Gastrocnemius medialis (tissue), 4 donors: Measurements from ENCODE around the gene BMP7.

ENCODE experiments used
- CTCF ChIP-seq, 5 experiments: fragments of 450-650 bp in 3 of 5; fragments of 200-600 bp in 2 of 5; sonication (generic) in 2 of 5; IDR thresholded peaks in 4 of 5; conservative IDR thresholded peaks in 1 of 5; 1 replicate in 4 of 5; 2 replicates in 1 of 5; pipeline ENCODE4 v1.5.1; 2016 to 2019; ENCODE audit warnings: antibody characterized with exemption in 5 of 5, mild to moderate bottlenecking in 3 of 5, moderate library complexity in 3 of 5
- POLR2A ChIP-seq, 2 donors: fragments of 450-650 bp; IDR thresholded peaks; one replicate each; pipeline ENCODE4 v1.6.1; 2017; ENCODE audit warnings: antibody characterized with exemption in 2 of 2, mild to moderate bottlenecking in 2 of 2, moderate library complexity in 2 of 2

GRCh38 chr20:57220337-57221145 is 45.9 kb downstream of the BMP7 start:
- no peak for TF ChIP-seq CTCF (IDR thresholded peaks at IDR 0.05 in 4 of 5, conservative IDR thresholded peaks at IDR 0.05 in 1 of 5)
- no peak for TF ChIP-seq POLR2A (IDR thresholded peaks at IDR 0.05)
